GM19397 (cell line): ENCODE results near the gene LSAMP.

Source experiments
- ATAC-seq: cut with Tn5 transposase; IDR thresholded peaks from one replicate; pipeline ENCODE4 v1.9.1; 2021; ENCODE audit warnings: mild to moderate bottlenecking, moderate library complexity; ENCODE audit not compliant: unreplicated experiment

The LSAMP gene

GRCh38 chr3:116433552-116433951 lies 11.7 kb downstream of the LSAMP start:
- ATAC-seq, result no peak

- ATAC-seq, result no peak
Observed at GRCh38 chr3:116432795-116433194, 12.5 kb downstream of the LSAMP start.

GRCh38 chr3:116429479-116430269 lies 15.6 kb downstream of the LSAMP start:
- ATAC-seq, result no peak

GRCh38 chr3:116426036-116426435 lies 19.3 kb downstream of the LSAMP start:
- no peak for ATAC-seq

GRCh38 chr3:116425126-116425525 lies 20.2 kb downstream of the LSAMP start:
- ATAC-seq, result no peak

- no peak for ATAC-seq
Observed at GRCh38 chr3:116423945-116424344, 21.3 kb downstream of the LSAMP start.

GRCh38 chr3:116423374-116423773 lies 21.9 kb downstream of the LSAMP start:
- no peak for ATAC-seq

- no peak for ATAC-seq
Observed at GRCh38 chr3:116417151-116417550, 28.1 kb downstream of the LSAMP start.

GRCh38 chr3:116413319-116413718 lies 32.0 kb downstream of the LSAMP start:
- ATAC-seq, result no peak

- ATAC-seq, result no peak
Observed at GRCh38 chr3:116408473-116408872, 36.8 kb downstream of the LSAMP start.

- no peak for ATAC-seq
Observed at GRCh38 chr3:116405231-116405630, 40.1 kb downstream of the LSAMP start.

- no peak for ATAC-seq
Observed at GRCh38 chr3:116399701-116400226, 45.5 kb downstream of the LSAMP start.

GRCh38 chr3:116394365-116394764 lies 50.9 kb downstream of the LSAMP start:
- ATAC-seq, result no peak

GRCh38 chr3:116393199-116393598 lies 52.1 kb downstream of the LSAMP start:
- no peak for ATAC-seq

GRCh38 chr3:116392291-116392690 lies 53.0 kb downstream of the LSAMP start:
- ATAC-seq, result no peak

GRCh38 chr3:116391296-116392201 lies 53.7 kb downstream of the LSAMP start:
- ATAC-seq, result no peak

- no peak for ATAC-seq
Observed at GRCh38 chr3:116390318-116390717, 55.0 kb downstream of the LSAMP start.

GRCh38 chr3:116388867-116389385 lies 56.4 kb downstream of the LSAMP start:
- no peak for ATAC-seq

- no peak for ATAC-seq
Observed at GRCh38 chr3:116386168-116386567, 59.1 kb downstream of the LSAMP start.

GRCh38 chr3:116384717-116385116 lies 60.6 kb downstream of the LSAMP start:
- ATAC-seq, result no peak

- no peak for ATAC-seq
Observed at GRCh38 chr3:116378077-116378476, 67.2 kb downstream of the LSAMP start.
